Loucy (cell line): ENCODE results near the gene BABAM2.

Experiments
- H2AFZ ChIP-seq: fragments of 200-600 bp; sonication (generic); 2 replicates; pipeline ENCODE4 v1.6.0; 2016; ENCODE audit warnings: antibody characterized with exemption, mild to moderate bottlenecking, low read length, moderate library complexity
- H3F3A ChIP-seq: fragments of 200-600 bp; 2 replicates; pipeline ENCODE4 v1.6.0; 2016; ENCODE audit warnings: antibody characterized with exemption, low read depth, mild to moderate bottlenecking
- H3K27me3 ChIP-seq: fragments of 200-600 bp; sonication (generic); 2 replicates; pipeline ENCODE4 v1.6.1; 2014; ENCODE audit warnings: low read length, mild to moderate bottlenecking; ENCODE audit not compliant: insufficient read depth, poor library complexity, severe bottlenecking
- H3K36me3 ChIP-seq: fragments of 200-600 bp; sonication (generic); 2 replicates; pipeline ENCODE4 v1.6.1; 2016; ENCODE audit warnings: low read length; ENCODE audit not compliant: insufficient read depth
- H3K4me1 ChIP-seq: fragments of 200-600 bp; sonication (generic); 2 replicates; pipeline ENCODE4 v1.5.1; 2014; ENCODE audit warnings: low read length, mild to moderate bottlenecking; ENCODE audit not compliant: insufficient read depth, poor library complexity, severe bottlenecking
- H3K4me2 ChIP-seq: fragments of 200-600 bp; sonication (generic); 2 replicates; pipeline ENCODE4 v1.6.0; 2014; ENCODE audit warnings: antibody characterized with exemption, low read length, low read depth, mild to moderate bottlenecking; ENCODE audit not compliant: poor library complexity, severe bottlenecking
- H3K4me3 ChIP-seq: fragments of 200-600 bp; sonication (generic); 2 replicates; pipeline ENCODE4 v1.5.1; 2014; ENCODE audit warnings: low read length, mild to moderate bottlenecking, mixed read lengths; ENCODE audit not compliant: poor library complexity, severe bottlenecking
- H3K79me2 ChIP-seq: fragments of 200-600 bp; sonication (generic); 2 replicates; pipeline ENCODE4 v1.6.1; 2014; ENCODE audit warnings: low read length; ENCODE audit not compliant: insufficient read depth
- H3K9ac ChIP-seq: fragments of 200-600 bp; sonication (generic); 2 replicates; pipeline ENCODE4 v1.6.0; 2014; ENCODE audit warnings: mild to moderate bottlenecking, low read depth, low read length, moderate library complexity; ENCODE audit not compliant: poor library complexity, severe bottlenecking
- H3K9me2 ChIP-seq: fragments of 200-600 bp; sonication (generic); replicated peaks from 2 replicates; pipeline ENCODE4 v1.6.1; 2016; ENCODE audit warnings: low read depth, low read length, mixed read lengths
- H3K9me3 ChIP-seq: fragments of 200-600 bp; sonication (generic); 2 replicates; pipeline ENCODE4 v1.6.1; 2014; ENCODE audit warnings: mild to moderate bottlenecking, antibody characterized with exemption, low read length, low read depth; ENCODE audit not compliant: insufficient read depth
- H4K20me1 ChIP-seq: fragments of 200-600 bp; sonication (generic); 2 replicates; pipeline ENCODE4 v1.6.0; 2014; ENCODE audit warnings: antibody characterized with exemption, low read length, mild to moderate bottlenecking; ENCODE audit not compliant: insufficient read depth, poor library complexity, severe bottlenecking
- EZH2phosphoT487 ChIP-seq: fragments of 200-600 bp; IDR thresholded peaks from 2 replicates; pipeline ENCODE4 v1.6.1; 2018; ENCODE audit warnings: antibody characterized with exemption, mild to moderate bottlenecking, moderate library complexity, borderline replicate concordance
- TF ChIP-seq, protein P1 (sequence below): fragments of 200-600 bp; sonication (generic); conservative IDR thresholded peaks from 2 replicates; pipeline ENCODE4 v1.5.1; 2014; ENCODE audit warnings: mild to moderate bottlenecking, antibody characterized with exemption, low read length

Gene BABAM2

DNA sequence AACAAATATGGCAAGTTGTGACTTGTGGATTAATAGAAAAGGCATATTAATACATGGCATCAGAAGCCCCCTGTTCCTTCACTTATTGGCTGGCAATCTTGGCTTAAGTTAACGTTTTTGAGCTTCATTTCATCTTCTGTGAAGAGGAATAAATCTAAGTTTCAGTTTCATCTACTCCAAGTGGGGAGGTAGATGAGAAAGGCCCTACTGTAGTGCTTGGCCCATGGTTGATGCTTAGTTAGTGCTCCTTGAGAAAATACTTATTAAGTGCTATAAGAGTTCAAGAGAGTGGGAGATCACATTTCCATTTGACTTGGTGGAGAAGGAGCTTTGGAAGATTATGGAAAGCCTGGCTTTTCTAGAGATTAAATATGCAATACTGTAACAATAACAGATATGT, 244.3 kb downstream of the BABAM2 start:
- Histone ChIP-seq H3K79me2 (no peaks in the 10 kb centered on the region), H3F3A (no peaks in the 10 kb centered on the region), H3K36me3 (no peaks in the 10 kb centered on the region), H2AFZ (no peak overlapping the region), H4K20me1 (no peaks in the 10 kb centered on the region), H3K4me2 (no peak overlapping the region), H3K9me3 (no peaks in the 10 kb centered on the region), H3K9me2 (no peaks in the 10 kb centered on the region), H3K4me1 (no peaks in the 10 kb centered on the region), H3K9ac (no peak overlapping the region), H3K4me3 (no peak overlapping the region), H3K27me3 (no peaks in the 10 kb centered on the region)
- TF ChIP-seq EZH2phosphoT487, result no peak
- TF ChIP-seq, protein P1, sequence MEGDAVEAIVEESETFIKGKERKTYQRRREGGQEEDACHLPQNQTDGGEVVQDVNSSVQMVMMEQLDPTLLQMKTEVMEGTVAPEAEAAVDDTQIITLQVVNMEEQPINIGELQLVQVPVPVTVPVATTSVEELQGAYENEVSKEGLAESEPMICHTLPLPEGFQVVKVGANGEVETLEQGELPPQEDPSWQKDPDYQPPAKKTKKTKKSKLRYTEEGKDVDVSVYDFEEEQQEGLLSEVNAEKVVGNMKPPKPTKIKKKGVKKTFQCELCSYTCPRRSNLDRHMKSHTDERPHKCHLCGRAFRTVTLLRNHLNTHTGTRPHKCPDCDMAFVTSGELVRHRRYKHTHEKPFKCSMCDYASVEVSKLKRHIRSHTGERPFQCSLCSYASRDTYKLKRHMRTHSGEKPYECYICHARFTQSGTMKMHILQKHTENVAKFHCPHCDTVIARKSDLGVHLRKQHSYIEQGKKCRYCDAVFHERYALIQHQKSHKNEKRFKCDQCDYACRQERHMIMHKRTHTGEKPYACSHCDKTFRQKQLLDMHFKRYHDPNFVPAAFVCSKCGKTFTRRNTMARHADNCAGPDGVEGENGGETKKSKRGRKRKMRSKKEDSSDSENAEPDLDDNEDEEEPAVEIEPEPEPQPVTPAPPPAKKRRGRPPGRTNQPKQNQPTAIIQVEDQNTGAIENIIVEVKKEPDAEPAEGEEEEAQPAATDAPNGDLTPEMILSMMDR, result no peak

DNA sequence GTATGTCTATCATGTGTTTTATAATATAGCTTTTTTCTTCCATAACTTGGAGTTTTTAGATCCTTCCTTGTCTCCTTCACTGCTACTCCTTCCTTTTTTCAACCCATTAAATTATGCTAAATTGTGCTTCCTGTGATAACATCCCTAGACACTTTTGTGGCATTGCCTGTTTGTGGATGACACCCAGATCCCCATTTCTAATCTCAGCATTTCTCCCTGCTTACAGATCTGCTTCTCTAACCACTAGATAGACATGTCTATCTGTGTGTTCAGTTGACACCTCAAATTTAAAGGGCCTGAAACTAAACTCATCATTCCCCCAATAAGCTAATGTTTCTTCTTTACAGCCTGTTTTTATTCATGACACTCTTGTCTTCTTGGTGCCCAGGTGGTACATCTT, 244.8 kb downstream of the BABAM2 start:
- Histone ChIP-seq H3K4me2 (no peak overlapping the region), H2AFZ (no peak overlapping the region)
- TF ChIP-seq, protein P1, result no peak
- no peak for TF ChIP-seq EZH2phosphoT487

DNA sequence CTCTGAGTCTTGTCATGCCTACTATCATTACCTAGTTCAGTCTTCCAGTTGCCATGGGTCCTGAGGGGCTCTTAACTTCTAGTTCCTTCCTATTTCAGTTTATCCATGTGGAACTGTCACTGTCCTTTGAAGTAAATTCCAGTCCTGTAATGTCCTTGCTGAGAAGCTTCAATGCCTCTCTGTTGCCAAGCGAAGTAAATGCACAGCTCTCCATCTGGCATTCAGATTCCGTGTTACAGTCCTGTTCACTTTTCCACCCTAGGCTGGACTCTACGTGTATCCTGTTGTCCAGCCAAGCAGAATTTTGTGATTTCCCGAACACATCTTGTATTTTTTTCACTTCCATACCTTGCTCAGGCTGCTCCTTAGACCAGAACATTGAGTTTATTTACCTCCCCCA, 245.3 kb downstream of the BABAM2 start:
- Histone ChIP-seq H3K36me3 (no peaks in the 10 kb centered on the region), H4K20me1 (no peaks in the 10 kb centered on the region), H3K4me2 (no peak overlapping the region), H3K9ac (no peak overlapping the region), H3K27me3 (no peaks in the 10 kb centered on the region), H3K79me2 (no peaks in the 10 kb centered on the region), H3F3A (no peaks in the 10 kb centered on the region), H3K4me1 (no peaks in the 10 kb centered on the region), H2AFZ (no peak overlapping the region), H3K9me2 (no peaks in the 10 kb centered on the region), H3K4me3 (no peak overlapping the region), H3K9me3 (no peaks in the 10 kb centered on the region)
- TF ChIP-seq, protein P1, result no peak
- TF ChIP-seq EZH2phosphoT487, result no peak

More for the DNA sequence above, 244.8 kb downstream of the BABAM2 start:
- Histone ChIP-seq H3K9me3 (no peaks in the 10 kb centered on the region), H3K27me3 (no peaks in the 10 kb centered on the region), H3K79me2 (no peaks in the 10 kb centered on the region), H3K9me2 (no peaks in the 10 kb centered on the region), H3K4me3 (no peak overlapping the region), H3K4me1 (no peaks in the 10 kb centered on the region), H3K36me3 (no peaks in the 10 kb centered on the region), H3F3A (no peaks in the 10 kb centered on the region), H4K20me1 (no peaks in the 10 kb centered on the region), H3K9ac (no peak overlapping the region)
